ENCODE measurements around the gene PRRT4.

The PRRT4 gene

GRCh38 chr7:128385988-128386925 lies 24.8 kb upstream of the PRRT4 start:
- H4K8ac ChIP-seq (ENCODE audit: low read depth, low read length): no peak overlapping the region
- H3K14ac ChIP-seq (ENCODE audit: low read length): no peak overlapping the region
- H4K91ac ChIP-seq (ENCODE audit: low read depth, low read length): no peak overlapping the region
- no peak overlapping the region for H4K12ac ChIP-seq (ENCODE audit: low read depth, low read length)
- no peak overlapping the region for H2AFZ ChIP-seq (ENCODE audit: insufficient read depth, low read length, poor library complexity)
- no peak overlapping the region for H3K27ac ChIP-seq (ENCODE audit: low read depth, low read length)
- no CpG with 5 or more reads among the region's 4 CpGs for WGBS (ENCODE audit: extremely low coverage, insufficient coverage, insufficient read length)
- no peak overlapping the region for H3K4ac ChIP-seq (ENCODE audit: low read depth, low read length)
- peaks cover 5% of the 10 kb centered on the region for H3K79me2 ChIP-seq (ENCODE audit: control insufficient read depth, insufficient read depth, low read length, poor library complexity)
- H3K4me1 ChIP-seq (ENCODE audit: control insufficient read depth in 1 of 2, insufficient read depth in 2 of 2, low read length in 2 of 2): peaks cover 31 to 32% of the 10 kb centered on the region in 2 experiments
- no peak overlapping the region for H2BK5ac ChIP-seq (ENCODE audit: low read depth, low read length, poor library complexity)
- no peak overlapping the region for H2BK120ac ChIP-seq (ENCODE audit: insufficient read depth, low read length, poor library complexity)
- H2AK5ac ChIP-seq (ENCODE audit: low read length): no peak overlapping the region
- H2BK12ac ChIP-seq (ENCODE audit: low read length): peak overlapping the region; percentile 44
- peaks cover 12% of the 10 kb centered on the region for H3K79me1 ChIP-seq (ENCODE audit: low read length)
- no peak for DNase-seq
- no peaks in the 10 kb centered on the region for H3K36me3 ChIP-seq (ENCODE audit: control insufficient read depth in 1 of 2, insufficient read depth in 2 of 2, low read length in 2 of 2)
- H3K23ac ChIP-seq (ENCODE audit: low read length): no peak overlapping the region
- no peak overlapping the region for H3K4me3 ChIP-seq (ENCODE audit: low read depth, low read length)
- H3K9ac ChIP-seq (ENCODE audit: low read length): no peak overlapping the region
- H3K18ac ChIP-seq (ENCODE audit: low read length): no peak overlapping the region
- H3K4me2 ChIP-seq (ENCODE audit: low read length): no peak overlapping the region
- no peaks in the 10 kb centered on the region for H3K9me3 ChIP-seq (ENCODE audit: insufficient read depth, low read depth, low read length)
- H3K27me3 ChIP-seq (ENCODE audit: insufficient read depth, low read length): no peaks in the 10 kb centered on the region

GRCh38 chr7:128384726-128385125 lies 23.2 kb upstream of the PRRT4 start:
- Histone ChIP-seq H4K8ac (ENCODE audit: low read depth, low read length) (no peak overlapping the region), H4K91ac (ENCODE audit: low read depth, low read length) (peak overlapping the region; percentile 13), H2BK12ac (ENCODE audit: low read length) (peak overlapping the region; percentile 15), H3K23ac (ENCODE audit: low read length) (no peak overlapping the region), H3K79me2 (ENCODE audit: control insufficient read depth, insufficient read depth, low read length, poor library complexity) (peaks cover 5% of the 10 kb centered on the region), H3K36me3 (ENCODE audit: control insufficient read depth in 1 of 2, insufficient read depth in 2 of 2, low read length in 2 of 2) (no peaks in the 10 kb centered on the region), H2BK120ac (ENCODE audit: insufficient read depth, low read length, poor library complexity) (no peak overlapping the region), H2AK5ac (ENCODE audit: low read length) (no peak overlapping the region), H2AFZ (ENCODE audit: insufficient read depth, low read length, poor library complexity) (no peak overlapping the region), H3K4me3 (ENCODE audit: low read depth, low read length) (no peak overlapping the region), H3K4ac (ENCODE audit: low read depth, low read length) (no peak overlapping the region), H3K79me1 (ENCODE audit: low read length) (peaks cover 24% of the 10 kb centered on the region), H3K27ac (ENCODE audit: low read depth, low read length) (no peak overlapping the region), H3K9ac (ENCODE audit: low read length) (no peak overlapping the region), H3K27me3 (ENCODE audit: insufficient read depth, low read length) (no peaks in the 10 kb centered on the region), H3K4me1 (ENCODE audit: control insufficient read depth in 1 of 2, insufficient read depth in 2 of 2, low read length in 2 of 2) (peaks cover 42 to 43% of the 10 kb centered on the region in 2 experiments), H3K18ac (ENCODE audit: low read length) (no peak overlapping the region), H2BK5ac (ENCODE audit: low read depth, low read length, poor library complexity) (no peak overlapping the region), H3K14ac (ENCODE audit: low read length) (no peak overlapping the region), H4K12ac (ENCODE audit: low read depth, low read length) (no peak overlapping the region), H3K9me3 (ENCODE audit: insufficient read depth, low read depth, low read length) (no peaks in the 10 kb centered on the region), H3K4me2 (ENCODE audit: low read length) (no peak overlapping the region)
- no peak for DNase-seq
- no CpG with 5 or more reads among the region's 7 CpGs for WGBS (ENCODE audit: extremely low coverage, insufficient coverage, insufficient read length)

- Histone ChIP-seq H3K4me2 (ENCODE audit: low read length) (no peak overlapping the region), H2AFZ (ENCODE audit: insufficient read depth, low read length, poor library complexity) (no peak overlapping the region), H2BK5ac (ENCODE audit: low read depth, low read length, poor library complexity) (peak overlapping the region; percentile 26), H4K8ac (ENCODE audit: low read depth, low read length) (peak overlapping the region; percentile 12), H3K23ac (ENCODE audit: low read length) (no peak overlapping the region), H3K27me3 (ENCODE audit: insufficient read depth, low read length) (no peaks in the 10 kb centered on the region), H4K91ac (ENCODE audit: low read depth, low read length) (peak overlapping the region; percentile 15), H3K27ac (ENCODE audit: low read depth, low read length) (no peak overlapping the region), H3K4me3 (ENCODE audit: low read depth, low read length) (no peak overlapping the region), H3K4me1 (ENCODE audit: control insufficient read depth in 1 of 2, insufficient read depth in 2 of 2, low read length in 2 of 2) (peaks cover 39 to 42% of the 10 kb centered on the region in 2 experiments), H2AK5ac (ENCODE audit: low read length) (peak overlapping the region; percentile 15), H3K9me3 (ENCODE audit: insufficient read depth, low read depth, low read length) (no peaks in the 10 kb centered on the region), H3K18ac (ENCODE audit: low read length) (no peak overlapping the region), H3K4ac (ENCODE audit: low read depth, low read length) (no peak overlapping the region), H3K14ac (ENCODE audit: low read length) (peak overlapping the region; percentile 49), H3K36me3 (ENCODE audit: control insufficient read depth in 1 of 2, insufficient read depth in 2 of 2, low read length in 2 of 2) (no peaks in the 10 kb centered on the region), H4K12ac (ENCODE audit: low read depth, low read length) (no peak overlapping the region), H3K9ac (ENCODE audit: low read length) (no peak overlapping the region), H2BK120ac (ENCODE audit: insufficient read depth, low read length, poor library complexity) (peak overlapping the region; percentile 26), H3K79me2 (ENCODE audit: control insufficient read depth, insufficient read depth, low read length, poor library complexity) (peaks cover 8% of the 10 kb centered on the region), H3K79me1 (ENCODE audit: low read length) (peaks cover 32% of the 10 kb centered on the region), H2BK12ac (ENCODE audit: low read length) (peak overlapping the region; percentile 50)
- no peak for DNase-seq
- no CpG with 5 or more reads among the region's 3 CpGs for WGBS (ENCODE audit: extremely low coverage, insufficient coverage, insufficient read length)
These were observed 22.3 kb upstream of the PRRT4 start for GRCh38 chr7:128383776-128384175.

GRCh38 chr7:128381161-128381821 lies 19.8 kb upstream of the PRRT4 start:
- no peak for DNase-seq
- H2AFZ ChIP-seq (ENCODE audit: insufficient read depth, low read length, poor library complexity): no peak overlapping the region
- no peak overlapping the region for H3K23ac ChIP-seq (ENCODE audit: low read length)
- no peaks in the 10 kb centered on the region for H3K36me3 ChIP-seq (ENCODE audit: control insufficient read depth in 1 of 2, insufficient read depth in 2 of 2, low read length in 2 of 2)
- no CpG with 5 or more reads among the region's 19 CpGs for WGBS (ENCODE audit: extremely low coverage, insufficient coverage, insufficient read length)
- no peak overlapping the region for H4K12ac ChIP-seq (ENCODE audit: low read depth, low read length)
- H3K9me3 ChIP-seq (ENCODE audit: insufficient read depth, low read depth, low read length): no peaks in the 10 kb centered on the region
- H3K14ac ChIP-seq (ENCODE audit: low read length): peak overlapping the region; percentile 38
- no peak overlapping the region for H3K9ac ChIP-seq (ENCODE audit: low read length)
- H4K91ac ChIP-seq (ENCODE audit: low read depth, low read length): peak overlapping the region; percentile 59
- peak overlapping the region; percentile 58 for H2BK12ac ChIP-seq (ENCODE audit: low read length)
- H3K79me2 ChIP-seq (ENCODE audit: control insufficient read depth, insufficient read depth, low read length, poor library complexity): peaks cover 8% of the 10 kb centered on the region
- H4K8ac ChIP-seq (ENCODE audit: low read depth, low read length): peak overlapping the region; percentile 39
- peaks cover 35 to 39% of the 10 kb centered on the region in 2 experiments for H3K4me1 ChIP-seq (ENCODE audit: control insufficient read depth in 1 of 2, insufficient read depth in 2 of 2, low read length in 2 of 2)
- peak overlapping the region; percentile 62 for H3K18ac ChIP-seq (ENCODE audit: low read length)
- peak overlapping the region; percentile 59 for H2BK5ac ChIP-seq (ENCODE audit: low read depth, low read length, poor library complexity)
- H3K4ac ChIP-seq (ENCODE audit: low read depth, low read length): peak overlapping the region; percentile 9
- peak overlapping the region; percentile 52 for H3K27ac ChIP-seq (ENCODE audit: low read depth, low read length)
- H3K4me2 ChIP-seq (ENCODE audit: low read length): no peak overlapping the region
- no peak overlapping the region for H3K4me3 ChIP-seq (ENCODE audit: low read depth, low read length)
- H3K27me3 ChIP-seq (ENCODE audit: insufficient read depth, low read length): no peaks in the 10 kb centered on the region
- peak overlapping the region; percentile 55 for H2AK5ac ChIP-seq (ENCODE audit: low read length)
- peaks cover 32% of the 10 kb centered on the region for H3K79me1 ChIP-seq (ENCODE audit: low read length)
- H2BK120ac ChIP-seq (ENCODE audit: insufficient read depth, low read length, poor library complexity): peak overlapping the region; percentile 82

Data from trophoblast cell (in vitro differentiated cells and primary cell).